ENCODE data around the gene PDCD1LG2. TPM values are rescaled to one million over a fixed set of nuclear protein-coding genes. Genes with fewer than 3 reads are reported as not detected.

PDCD1LG2 gene
- total RNA-seq, 2 experiments from 2014 or later, result 0.13 to 0.14 TPM

DNA sequence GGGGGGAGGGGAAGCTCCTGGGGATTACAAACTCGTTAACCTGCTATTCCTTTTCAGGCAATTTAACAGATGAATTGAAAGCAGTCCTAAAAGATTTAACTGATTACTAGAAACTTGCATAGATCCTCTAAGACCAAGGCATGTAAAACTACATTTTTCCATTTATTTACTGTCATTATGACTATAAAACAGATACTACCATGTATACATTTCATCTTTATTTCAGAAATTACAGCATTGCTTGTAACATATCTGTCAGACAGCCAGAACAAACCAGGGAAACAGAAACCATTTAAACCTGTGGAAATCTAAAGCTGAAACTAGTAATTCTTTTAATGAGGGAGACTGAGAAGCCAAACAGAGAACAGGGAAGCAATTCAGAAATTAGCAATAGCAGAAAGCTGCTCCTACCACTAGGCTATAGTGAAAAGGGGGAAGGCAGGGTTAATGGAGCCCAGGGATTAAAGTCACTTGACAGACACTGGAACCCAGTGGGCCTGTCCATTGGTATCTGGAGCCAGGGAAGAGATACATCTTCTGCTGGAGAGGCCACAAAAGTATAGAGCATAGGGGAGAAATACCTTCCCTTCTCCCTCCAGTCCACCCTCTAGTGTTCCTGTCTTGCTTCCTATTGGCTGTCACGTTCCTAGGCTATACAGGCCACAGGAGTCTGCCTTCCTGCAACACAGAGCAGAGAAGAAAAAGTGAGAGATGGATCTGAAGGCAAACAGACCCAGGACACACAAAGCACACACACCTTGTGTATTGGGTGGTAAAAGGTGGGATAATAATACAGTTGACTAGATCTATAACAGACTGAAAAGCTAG is 33.8 kb downstream of the PDCD1LG2 start:
- Mint-ChIP-seq H3K4me1 (ENCODE audit: low read depth) (no peaks in the 10 kb centered on the region), H3K27ac (no peak overlapping the region), H3K9me3 (no peaks in the 10 kb centered on the region), H3K27me3 (no peaks in the 10 kb centered on the region), H3K36me3 (ENCODE audit: low read depth) (no peaks in the 10 kb centered on the region), H3K4me3 (no peak overlapping the region)
- POLR2A ChIA-PET, result no interaction called here
- CTCF ChIA-PET, result interaction anchor here (0.8 kb wide), 1 partner anchor 57 kb away, joined by 3 read pairs; no protein-coding TSS in a partner anchor
- intact Hi-C loops (cut with micrococcal nuclease), result no loop called here
- ATAC-seq (no peak), DNase-seq (no peak)
- TF ChIP-seq, protein P1, sequence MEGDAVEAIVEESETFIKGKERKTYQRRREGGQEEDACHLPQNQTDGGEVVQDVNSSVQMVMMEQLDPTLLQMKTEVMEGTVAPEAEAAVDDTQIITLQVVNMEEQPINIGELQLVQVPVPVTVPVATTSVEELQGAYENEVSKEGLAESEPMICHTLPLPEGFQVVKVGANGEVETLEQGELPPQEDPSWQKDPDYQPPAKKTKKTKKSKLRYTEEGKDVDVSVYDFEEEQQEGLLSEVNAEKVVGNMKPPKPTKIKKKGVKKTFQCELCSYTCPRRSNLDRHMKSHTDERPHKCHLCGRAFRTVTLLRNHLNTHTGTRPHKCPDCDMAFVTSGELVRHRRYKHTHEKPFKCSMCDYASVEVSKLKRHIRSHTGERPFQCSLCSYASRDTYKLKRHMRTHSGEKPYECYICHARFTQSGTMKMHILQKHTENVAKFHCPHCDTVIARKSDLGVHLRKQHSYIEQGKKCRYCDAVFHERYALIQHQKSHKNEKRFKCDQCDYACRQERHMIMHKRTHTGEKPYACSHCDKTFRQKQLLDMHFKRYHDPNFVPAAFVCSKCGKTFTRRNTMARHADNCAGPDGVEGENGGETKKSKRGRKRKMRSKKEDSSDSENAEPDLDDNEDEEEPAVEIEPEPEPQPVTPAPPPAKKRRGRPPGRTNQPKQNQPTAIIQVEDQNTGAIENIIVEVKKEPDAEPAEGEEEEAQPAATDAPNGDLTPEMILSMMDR (IDR thresholded peaks at IDR 0.05), result no peak

DNA sequence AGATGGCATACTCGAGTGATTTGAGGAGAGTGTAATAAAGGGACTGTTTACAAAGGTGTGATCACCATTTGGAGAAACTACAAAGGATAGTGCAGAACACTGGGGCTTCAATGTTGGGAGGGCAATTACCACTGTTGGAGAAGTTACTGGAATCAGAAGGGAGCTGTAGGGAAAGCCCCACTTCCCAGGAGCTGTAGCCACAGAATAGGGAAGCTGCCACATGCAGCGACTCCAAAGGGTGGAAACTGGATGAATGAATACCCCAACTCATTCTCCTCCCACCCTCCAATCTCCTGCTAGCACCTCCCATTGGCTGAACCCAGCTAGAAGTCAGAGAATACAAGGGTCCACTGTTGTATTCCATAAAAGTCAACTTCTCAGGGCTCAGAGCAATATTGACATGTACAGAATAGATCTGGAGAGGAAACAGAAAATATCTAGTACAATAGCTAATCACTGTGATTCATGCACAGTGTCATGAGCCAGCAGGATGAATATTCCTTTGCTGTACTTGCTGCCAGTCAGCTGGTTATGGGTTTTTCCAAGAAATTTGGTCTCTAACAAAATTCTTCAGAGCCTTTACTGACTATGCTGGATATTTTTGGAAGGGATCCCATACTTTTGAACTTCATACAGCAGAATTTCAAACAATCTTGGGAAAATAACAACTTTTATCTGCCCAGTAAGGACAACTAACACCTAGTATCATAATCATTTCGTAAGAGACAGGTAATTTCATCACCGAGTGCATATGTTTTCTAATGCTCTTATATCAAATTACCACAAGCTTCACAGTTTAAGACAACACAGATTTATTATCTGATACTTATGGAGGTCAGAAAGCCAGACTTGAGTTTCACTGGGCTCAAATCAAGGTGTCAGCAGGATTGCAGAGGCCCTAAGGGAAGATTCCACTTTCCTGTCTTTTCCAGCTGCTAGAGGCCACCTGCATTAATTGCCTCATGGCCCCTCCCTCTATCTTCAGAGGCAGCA is 39.6 kb downstream of the PDCD1LG2 start:
- no peaks in the 10 kb centered on the region for H3K9me3 Mint-ChIP-seq
- DNase-seq, result no peak
- ChIA-PET POLR2A (no interaction called here), CTCF (interaction anchor here (0.8 to 1.3 kb wide), 5 partner anchors 9 to 51 kb away, joined by 3 to 7 read pairs (median 3); no protein-coding TSS in a partner anchor)
- H3K4me3 Mint-ChIP-seq, result no peak overlapping the region
- H3K27me3 Mint-ChIP-seq, result no peaks in the 10 kb centered on the region
- intact Hi-C loops (cut with micrococcal nuclease), result no loop called here
- no peak for ATAC-seq
- H3K36me3 Mint-ChIP-seq (ENCODE audit: low read depth), result no peaks in the 10 kb centered on the region
- H3K27ac Mint-ChIP-seq, result no peak overlapping the region
- peaks cover 4% of the 10 kb centered on the region for H3K4me1 Mint-ChIP-seq (ENCODE audit: low read depth)
- TF ChIP-seq, protein P1 (IDR thresholded peaks at IDR 0.05), result no peak

DNA sequence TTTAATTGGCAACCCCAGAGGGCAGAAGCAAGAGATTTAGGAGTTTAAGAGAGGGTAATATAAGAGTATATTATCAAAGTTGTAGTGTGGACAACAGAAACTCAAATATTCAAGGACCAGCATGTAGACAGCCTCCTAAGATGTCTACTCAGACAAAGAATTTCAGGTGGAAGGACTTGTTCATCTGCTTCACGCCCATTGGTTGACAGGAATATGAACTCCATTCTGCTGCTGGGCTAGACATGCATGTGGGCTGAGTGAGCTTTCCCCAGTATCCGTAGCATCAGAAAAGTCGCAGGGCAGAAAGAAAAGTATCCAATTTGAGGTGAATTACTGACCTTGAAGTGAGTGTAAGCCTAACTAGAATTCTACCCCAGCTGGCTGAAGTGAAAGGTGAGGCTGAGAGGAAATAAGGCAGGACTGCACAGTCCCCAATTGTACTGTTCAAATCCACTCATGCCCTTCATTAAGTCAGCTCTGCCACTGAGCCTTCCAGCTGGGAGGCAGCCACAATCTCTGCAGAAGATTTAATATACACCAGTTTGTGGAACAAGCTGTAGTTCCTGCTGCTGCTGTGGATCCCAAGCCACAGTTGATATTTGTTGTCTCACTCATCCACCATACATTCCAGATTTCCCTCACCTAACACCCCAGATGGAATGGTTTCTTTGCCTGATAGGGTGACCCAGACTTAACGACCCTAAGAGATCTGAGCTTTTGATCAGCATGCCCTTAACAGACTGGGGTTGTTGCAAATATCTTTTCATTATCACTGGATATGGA is 41.2 kb downstream of the PDCD1LG2 start:
- ATAC-seq, result no peak
- Mint-ChIP-seq H3K27ac (no peak overlapping the region), H3K36me3 (ENCODE audit: low read depth) (no peaks in the 10 kb centered on the region), H3K4me1 (ENCODE audit: low read depth) (peaks cover 4% of the 10 kb centered on the region), H3K4me3 (no peak overlapping the region), H3K27me3 (no peaks in the 10 kb centered on the region), H3K9me3 (no peaks in the 10 kb centered on the region)
- TF ChIP-seq, protein P1 (IDR thresholded peaks at IDR 0.05), result no peak
- no peak for DNase-seq
- CTCF ChIA-PET, result interaction anchor here (0.7 kb wide), 2 partner anchors 12 to 111 kb away, joined by 3 read pairs; no protein-coding TSS in a partner anchor
- POLR2A ChIA-PET, result no interaction called here
- intact Hi-C loops (cut with micrococcal nuclease), result no loop called here

DNA sequence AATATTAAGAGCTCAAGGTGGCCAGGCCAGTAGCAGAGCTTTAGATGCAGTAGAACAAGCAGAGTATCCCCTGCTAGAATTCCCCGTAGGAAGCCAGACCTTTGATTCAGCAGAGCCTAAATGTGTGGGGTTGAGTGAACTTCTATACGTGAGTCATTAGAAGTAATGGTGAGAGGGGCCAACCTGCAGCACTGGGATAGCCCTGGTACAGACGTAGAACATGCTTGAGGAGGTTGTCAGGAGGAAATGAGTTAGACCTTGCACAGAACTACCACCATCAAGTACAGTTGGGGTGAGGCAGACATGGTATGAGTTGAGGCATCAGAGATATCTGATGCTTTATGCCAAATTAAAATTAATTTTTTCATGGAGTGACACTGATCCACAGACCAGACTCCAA is 42.0 kb downstream of the PDCD1LG2 start:
- ChIA-PET POLR2A (no interaction called here), CTCF (interaction anchor here (0.6 to 0.7 kb wide), 3 partner anchors 11 to 111 kb away, joined by 3 read pairs; partner anchors contain the start of gene PDCD1LG2)
- TF ChIP-seq, protein P1 (IDR thresholded peaks at IDR 0.05), result no peak
- intact Hi-C loops (cut with micrococcal nuclease), result no loop called here
- no peak for DNase-seq
- H3K9me3 Mint-ChIP-seq, result no peaks in the 10 kb centered on the region
- no peak overlapping the region for H3K4me3 Mint-ChIP-seq
- H3K4me1 Mint-ChIP-seq (ENCODE audit: low read depth), result peaks cover 10% of the 10 kb centered on the region
- no peak overlapping the region for H3K27ac Mint-ChIP-seq
- no peaks in the 10 kb centered on the region for H3K36me3 Mint-ChIP-seq (ENCODE audit: low read depth)
- no peaks in the 10 kb centered on the region for H3K27me3 Mint-ChIP-seq
- ATAC-seq, result no peak

Measured in activated CD8-positive, alpha-beta T cell treated with anti-CD3 and anti-CD28 coated beads for 36 hours (primary cell).